Calu3 (cell line): ENCODE results near the gene PEX11A. TPM values are rescaled to one million over a fixed set of nuclear protein-coding genes. Genes with fewer than 3 reads are reported as not detected.

Experiments
- BruUV-seq: library from RNA; stranded (reverse); fragments of 400-500 nt; replicated peaks from 2 replicates; lab custom pipeline; 2021; lab: Mats Ljungman, UMichigan
- CTCF ChIA-PET: fragments of 300-600 bp; sonication (Branson Sonifier 250); formaldehyde crosslinking; loops from one replicate; lab custom pipeline; 2022; ENCODE audit warnings: antibody characterized with exemption; lab: Charles Lee
- DNase-seq: peaks from one replicate; pipeline ENCODE4 v3.0.0; 2022
- H3K27ac Mint-ChIP-seq: one replicate; pipeline ENCODE4 v1.8.0; 2022; ENCODE audit warnings: mixed read lengths; ENCODE audit not compliant: unreplicated experiment
- H3K27me3 Mint-ChIP-seq: one replicate; pipeline ENCODE4 v1.8.0; 2022; ENCODE audit warnings: mixed read lengths; ENCODE audit not compliant: unreplicated experiment
- H3K36me3 Mint-ChIP-seq: one replicate; pipeline ENCODE4 v1.8.0; 2022; ENCODE audit warnings: mild to moderate bottlenecking, moderate library complexity, mixed read lengths; ENCODE audit not compliant: insufficient read depth, unreplicated experiment
- H3K4me1 Mint-ChIP-seq: one replicate; pipeline ENCODE4 v1.8.0; 2022; ENCODE audit warnings: mild to moderate bottlenecking, low read depth, mixed read lengths; ENCODE audit not compliant: unreplicated experiment
- H3K4me3 Mint-ChIP-seq: one replicate; pipeline ENCODE4 v1.8.0; 2022; ENCODE audit warnings: mild to moderate bottlenecking, low read depth, moderate library complexity, mixed read lengths; ENCODE audit not compliant: unreplicated experiment
- H3K9me3 Mint-ChIP-seq: one replicate; pipeline ENCODE4 v1.8.0; 2022; ENCODE audit warnings: low read depth, mixed read lengths; ENCODE audit not compliant: unreplicated experiment
- intact Hi-C: fragments of 100-400 bp; cut with micrococcal nuclease; formaldehyde crosslinking; loops from one replicate; pipeline ENCODE4 v1.10.0; 2022; ENCODE audit not compliant: unreplicated experiment
- total RNA-seq: library from RNA; stranded (reverse); gene quantifications from 2 replicates; pipeline ENCODE4 v1.2.3, GENCODE V29; 2022
- TF ChIP-seq, protein P1 (sequence below): fragments of 200-600 bp; IDR thresholded peaks from one replicate; pipeline ENCODE4 v1.8.0; 2022; ENCODE audit warnings: antibody characterized with exemption; ENCODE audit not compliant: unreplicated experiment

PEX11A gene
- total RNA-seq, 1 experiment from 2014 or later: 8.0 TPM

DNA sequence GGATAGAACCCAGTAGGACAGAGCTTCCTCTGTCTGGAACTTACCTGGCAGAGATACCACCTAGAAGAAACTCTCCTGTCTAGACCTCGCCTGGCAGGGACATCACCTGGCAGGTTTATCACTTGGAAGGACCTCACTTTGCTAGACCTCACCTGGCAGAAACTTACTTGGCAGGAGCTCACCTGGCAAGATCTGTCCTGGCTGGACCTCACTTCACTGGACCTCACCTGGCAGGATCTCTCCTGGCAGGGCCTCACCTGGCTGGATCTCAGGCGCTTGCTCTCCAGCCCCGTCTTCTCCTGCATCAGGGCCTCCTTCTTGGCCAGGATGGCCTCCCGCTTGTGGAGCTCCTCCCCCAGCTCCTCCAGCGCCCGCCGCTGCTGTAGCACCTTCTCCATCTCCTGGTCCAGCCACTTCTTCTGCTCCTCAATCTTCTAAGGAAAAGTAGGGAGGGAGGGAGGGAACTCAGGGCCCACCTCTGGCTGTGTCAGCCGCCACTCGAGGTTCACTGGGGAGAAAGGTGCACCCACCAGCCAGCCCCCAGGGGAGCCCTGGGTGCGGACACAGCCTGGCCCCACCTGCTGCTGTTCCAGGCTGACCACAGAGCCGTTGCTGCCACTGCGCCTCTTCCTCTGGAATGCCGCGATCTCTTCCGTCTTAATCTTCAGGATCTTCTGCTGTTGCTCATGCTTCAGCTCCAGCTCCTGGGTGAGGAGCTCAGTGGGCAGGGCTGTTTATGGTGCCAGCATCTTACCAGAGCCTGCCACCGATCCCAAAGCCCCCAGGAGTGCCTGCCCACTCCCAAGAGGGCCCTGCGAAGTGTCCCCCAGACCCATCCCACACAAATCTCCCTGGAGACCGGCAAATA lies 57.8 kb downstream of the PEX11A start:
- H3K4me3 Mint-ChIP-seq: no peak overlapping the region
- peaks cover 44% of the 10 kb centered on the region for H3K36me3 Mint-ChIP-seq
- H3K27ac Mint-ChIP-seq: no peak overlapping the region

DNA sequence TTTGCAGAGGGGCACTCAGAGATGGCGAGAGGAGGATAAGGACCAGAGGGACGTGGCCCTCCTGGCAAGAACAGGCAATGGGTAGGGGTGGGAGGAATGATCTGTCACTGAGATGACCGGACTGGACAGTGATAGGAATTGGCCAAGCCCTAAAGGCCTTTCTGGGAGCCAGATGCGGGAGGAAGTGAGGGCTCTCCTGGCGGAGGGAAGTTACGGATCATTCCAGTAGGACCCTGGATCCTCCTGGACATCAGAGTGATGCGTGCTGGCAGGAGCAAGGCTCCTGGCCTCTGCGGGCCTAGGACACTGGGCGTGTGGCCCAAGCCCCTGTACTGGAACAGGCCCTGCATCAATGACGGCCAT lies 58.7 kb downstream of the PEX11A start:
- intact Hi-C loops: no loop called here
- BruUV-seq: no TSS peak
- H3K9me3 Mint-ChIP-seq: peaks cover 6% of the 10 kb centered on the region
- peak overlapping the region; percentile 25 for H3K27ac Mint-ChIP-seq
- H3K4me1 Mint-ChIP-seq: no peaks in the 10 kb centered on the region
- peaks cover 46% of the 10 kb centered on the region for H3K36me3 Mint-ChIP-seq
- CTCF ChIA-PET: no interaction called here
- H3K27me3 Mint-ChIP-seq: no peaks in the 10 kb centered on the region
- H3K4me3 Mint-ChIP-seq: no peak overlapping the region
- DNase-seq: no peak
- TF ChIP-seq, protein P1, sequence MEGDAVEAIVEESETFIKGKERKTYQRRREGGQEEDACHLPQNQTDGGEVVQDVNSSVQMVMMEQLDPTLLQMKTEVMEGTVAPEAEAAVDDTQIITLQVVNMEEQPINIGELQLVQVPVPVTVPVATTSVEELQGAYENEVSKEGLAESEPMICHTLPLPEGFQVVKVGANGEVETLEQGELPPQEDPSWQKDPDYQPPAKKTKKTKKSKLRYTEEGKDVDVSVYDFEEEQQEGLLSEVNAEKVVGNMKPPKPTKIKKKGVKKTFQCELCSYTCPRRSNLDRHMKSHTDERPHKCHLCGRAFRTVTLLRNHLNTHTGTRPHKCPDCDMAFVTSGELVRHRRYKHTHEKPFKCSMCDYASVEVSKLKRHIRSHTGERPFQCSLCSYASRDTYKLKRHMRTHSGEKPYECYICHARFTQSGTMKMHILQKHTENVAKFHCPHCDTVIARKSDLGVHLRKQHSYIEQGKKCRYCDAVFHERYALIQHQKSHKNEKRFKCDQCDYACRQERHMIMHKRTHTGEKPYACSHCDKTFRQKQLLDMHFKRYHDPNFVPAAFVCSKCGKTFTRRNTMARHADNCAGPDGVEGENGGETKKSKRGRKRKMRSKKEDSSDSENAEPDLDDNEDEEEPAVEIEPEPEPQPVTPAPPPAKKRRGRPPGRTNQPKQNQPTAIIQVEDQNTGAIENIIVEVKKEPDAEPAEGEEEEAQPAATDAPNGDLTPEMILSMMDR: no peak

More for the DNA sequence above, 57.8 kb downstream of the PEX11A start:
- Mint-ChIP-seq H3K9me3 (peaks cover 6% of the 10 kb centered on the region), H3K4me1 (no peaks in the 10 kb centered on the region), H3K27me3 (no peaks in the 10 kb centered on the region)
- CTCF ChIA-PET: no interaction called here
- BruUV-seq: TSS peak; percentile 3
- intact Hi-C loops: no loop called here
- no peak for DNase-seq
- TF ChIP-seq, protein P1: no peak

Other genes with a start within 250 kb of the PEX11A start
- gene RHCG, start 194.2 kb downstream of the PEX11A start, total RNA-seq: 0.59 and 1.1 TPM in 2 replicates
- gene TICRR, start 115.3 kb downstream of the PEX11A start, total RNA-seq: 41.7 and 45.2 TPM in 2 replicates
- 1.4 and 1.7 TPM in 2 replicates for gene KIF7, start 35.3 kb downstream of the PEX11A start, total RNA-seq
- 0.35 and 0.37 TPM in 2 replicates for gene PLIN1, start 11.4 kb downstream of the PEX11A start, total RNA-seq
- not detected in 2 replicates for gene WDR93, start 57 bp upstream of the PEX11A start, total RNA-seq
- gene MESP1, start 60.5 kb upstream of the PEX11A start, total RNA-seq: 5.3 and 5.9 TPM in 2 replicates
- not detected in 2 replicates for gene MESP2, start 85.6 kb upstream of the PEX11A start, total RNA-seq
- 0.68 and 1.8 TPM in 2 replicates for gene ANPEP, start 124.1 kb upstream of the PEX11A start, total RNA-seq
- 46.2 and 51.9 TPM in 2 replicates for gene AP3S2, start 203.2 kb upstream of the PEX11A start, total RNA-seq
- gene ARPIN, start 222.2 kb upstream of the PEX11A start, total RNA-seq: 19.1 and 20.1 TPM in 2 replicates